ENCODE results near the gene MCM10. TPM values are rescaled to one million over a fixed set of nuclear protein-coding genes. Genes with fewer than 3 reads are reported as not detected.

The MCM10 gene
- total and polyA plus RNA-seq, 9 of the 15 experiments (the other 6 are each of a cell fraction or from before 2014, with no cell fraction given) = 10.4 to 68.1 (median 48.0) TPM

GRCh38 chr10:13121500-13121854 lies 39.9 kb upstream of the MCM10 start:
- no peaks in the 10 kb centered on the region for H3K9me1 ChIP-seq (ENCODE audit: control insufficient read depth, insufficient read depth, low read length)
- no peaks in the 10 kb centered on the region for H3K36me3 ChIP-seq (ENCODE audit: control insufficient read depth, insufficient read depth, low read length)
- ATAC-seq = no peak
- TF ChIP-seq GABPA (tag; conservative IDR thresholded peaks at IDR 0.05; ENCODE audit: low read depth) (no peak), ZNF764 (CRISPR knock-in tag; IDR thresholded peaks at IDR 0.05; ENCODE audit: low read depth) (no peak), MEIS2 (IDR thresholded peaks at IDR 0.05; ENCODE audit: partially characterized antibody) (no peak), HDAC3 (IDR thresholded peaks at IDR 0.05; ENCODE audit: borderline replicate concordance, partially characterized antibody) (no peak), CBX5 (IDR thresholded peaks at IDR 0.05; ENCODE audit: borderline replicate concordance, low read depth) (no peak), NFE2L1 (tag; IDR thresholded peaks at IDR 0.05; ENCODE audit: borderline replicate concordance, low read depth) (no peak), TEAD2 (tag; IDR thresholded peaks at IDR 0.05) (no peak), MEF2A (IDR thresholded peaks at IDR 0.05; ENCODE audit: control insufficient read depth, low read depth, low read length) (no peak), FOS (IDR thresholded peaks at IDR 0.05; ENCODE audit: extremely low read depth, insufficient read length) (no peak), JUNB (CRISPR knock-in tag; conservative IDR thresholded peaks at IDR 0.05) (no peak), MCM5 (IDR thresholded peaks at IDR 0.05; ENCODE audit: low read depth) (no peak), ZFP30 (CRISPR knock-in tag; IDR thresholded peaks at IDR 0.05; ENCODE audit: borderline replicate concordance) (no peak), E2F5 (CRISPR knock-in tag; IDR thresholded peaks at IDR 0.05) (no peak), E2F8 (IDR thresholded peaks at IDR 0.05; ENCODE audit: low read depth, partially characterized antibody) (no peak), THRA (IDR thresholded peaks at IDR 0.05) (no peak), EP300 (IDR thresholded peaks at IDR 0.05; ENCODE audit: low read length) (no peak)
- intact Hi-C loops (cut with micrococcal nuclease) (no loop called here), in situ Hi-C loops (cut with MboI) (no loop called here)
- no peak for DNase-seq (ENCODE audit: extremely low read depth in 1 of 4, low spot score in 3 of 4)
- FAIRE-seq = no peak
- H2AFZ ChIP-seq (ENCODE audit: low read depth, low read length) = no peak overlapping the region
- H3K4me2 ChIP-seq (ENCODE audit: insufficient read depth, low read length) = no peak overlapping the region
- POLR2A ChIA-PET = no interaction called here
- H3K9ac ChIP-seq (ENCODE audit: insufficient read depth in 1 of 2, low read depth in 2 of 2, low read length in 2 of 2) = no peak overlapping the region
- H4K20me1 ChIP-seq (replicated peaks; ENCODE audit: control insufficient read depth, insufficient read depth, low read length) = no peaks in the 10 kb centered on the region
- 55% methylated on average over 1 of the region's 1 CpG for WGBS (ENCODE audit: insufficient coverage, low coverage, missing lambda C conversion rate)
- no peak overlapping the region for H3K4me3 ChIP-seq
- no peaks in the 10 kb centered on the region for H3K9me3 ChIP-seq (replicated peaks; ENCODE audit: control insufficient read depth, insufficient read depth, low read depth, low read length)
- H3K4me1 ChIP-seq (replicated peaks in 1 of 2; ENCODE audit: control insufficient read depth in 2 of 2, insufficient read depth in 2 of 2, low read length in 2 of 2) = peaks cover 0 to 11% of the 10 kb centered on the region in 2 experiments; a peak in 3 of 5 replicates
- no peaks in the 10 kb centered on the region; a peak in 1 of 5 replicates for H3K27me3 ChIP-seq (ENCODE audit: control insufficient read depth in 2 of 2, insufficient read depth in 2 of 2, low read length in 2 of 2)
- BruUV-seq (replicated peaks) = no TSS peak
- CTCF ChIA-PET (ENCODE audit: low intra/inter-chr PET ratio) = no interaction called here
- no peaks in the 10 kb centered on the region for H3K79me2 ChIP-seq (ENCODE audit: control insufficient read depth, insufficient read depth, low read length)
- no peak overlapping the region for H3K27ac ChIP-seq (ENCODE audit: extremely low read depth, low read depth, low read length)

All from K562 (cell line).